ENCODE data around the gene TOMM34. TPM values are rescaled to one million over a fixed set of nuclear protein-coding genes. Genes with fewer than 3 reads are reported as not detected.

The TOMM34 gene
- polyA plus RNA-seq, 1 donor: 21.8 TPM

DNA sequence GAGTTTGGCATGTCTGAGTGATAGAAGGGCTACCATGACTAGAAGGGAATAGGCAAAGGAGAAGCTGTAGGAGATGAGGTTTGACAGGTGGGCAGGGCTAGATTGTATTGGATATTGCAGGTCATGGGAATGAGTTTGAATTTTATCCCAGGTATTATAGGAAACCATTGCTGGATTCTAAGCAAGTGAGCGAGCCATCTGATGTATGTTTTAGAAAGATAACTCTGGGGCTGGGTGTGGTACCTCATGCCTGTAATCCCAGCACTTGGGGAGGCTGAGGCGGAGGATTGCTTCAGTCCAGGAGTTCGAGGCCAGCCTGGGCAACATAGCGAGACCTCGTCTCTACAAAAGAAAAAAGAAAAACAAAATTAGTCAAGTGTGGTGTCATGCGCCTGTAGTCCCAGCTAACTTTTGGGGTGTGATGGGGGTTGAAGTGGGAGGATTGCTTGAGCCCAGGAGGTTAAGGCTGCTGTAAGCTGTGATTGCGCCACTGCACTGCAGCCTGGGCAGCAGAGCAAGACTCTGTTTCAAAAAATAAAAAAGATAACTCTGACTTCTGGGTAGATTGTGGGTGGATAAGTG, 23.0 kb upstream of the TOMM34 start:
- Histone ChIP-seq H3K36me3 (ENCODE audit: control insufficient read depth, insufficient read depth, low read length) (peaks cover 35% of the 10 kb centered on the region), H3K4me3 (ENCODE audit: low read length) (no peak overlapping the region), H3K9me3 (ENCODE audit: control insufficient read depth, low read depth, low read length) (no peaks in the 10 kb centered on the region), H3K27ac (ENCODE audit: low read length) (no peak overlapping the region), H3K27me3 (ENCODE audit: control insufficient read depth, insufficient read depth, low read length) (no peaks in the 10 kb centered on the region), H3K4me1 (ENCODE audit: control insufficient read depth, insufficient read depth, low read length) (no peaks in the 10 kb centered on the region)
- DNase-seq: no peak
- WGBS (ENCODE audit: insufficient coverage, low lambda C conversion rate): no CpG with 5 or more reads among the region's 7 CpGs

DNA sequence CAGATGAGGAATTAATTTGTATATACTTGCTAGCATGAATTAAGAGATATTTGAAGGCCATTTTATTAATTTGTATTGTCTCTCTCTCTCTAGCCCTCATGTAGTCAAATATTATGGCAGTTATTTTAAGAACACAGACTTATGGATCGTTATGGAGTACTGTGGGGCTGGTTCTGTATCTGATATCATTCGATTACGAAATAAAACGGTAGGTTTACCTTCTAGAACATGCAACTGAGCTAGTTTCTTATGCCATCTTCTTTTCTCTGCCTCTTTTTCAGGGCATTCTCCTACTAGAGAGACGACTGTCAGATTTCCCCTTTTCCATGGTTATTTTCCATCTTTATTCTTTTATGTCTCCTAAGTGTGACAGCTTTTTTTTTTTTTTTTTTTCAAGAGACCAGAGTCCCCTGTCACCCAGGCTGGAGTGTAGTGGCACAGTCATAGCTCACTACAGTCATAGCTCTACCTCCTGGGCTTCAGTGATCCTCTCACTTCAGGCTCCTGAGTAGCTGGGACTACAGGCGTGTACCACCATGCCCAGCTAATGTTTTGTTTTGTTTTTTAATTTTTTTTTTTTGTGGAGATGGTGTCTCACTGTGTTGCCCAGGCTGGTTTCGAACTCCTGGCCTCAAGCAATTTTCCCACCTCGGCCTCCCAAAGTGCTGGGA, 21.7 kb upstream of the TOMM34 start:
- WGBS (ENCODE audit: insufficient coverage, low lambda C conversion rate): 88% methylated on average over 1 of the region's 8 CpGs
- Histone ChIP-seq H3K27ac (ENCODE audit: low read length) (no peak overlapping the region), H3K9me3 (ENCODE audit: control insufficient read depth, low read depth, low read length) (no peaks in the 10 kb centered on the region), H3K27me3 (ENCODE audit: control insufficient read depth, insufficient read depth, low read length) (no peaks in the 10 kb centered on the region), H3K4me1 (ENCODE audit: control insufficient read depth, insufficient read depth, low read length) (no peaks in the 10 kb centered on the region), H3K4me3 (ENCODE audit: low read length) (no peak overlapping the region), H3K36me3 (ENCODE audit: control insufficient read depth, insufficient read depth, low read length) (peaks cover 38% of the 10 kb centered on the region)
- DNase-seq: no peak

DNA sequence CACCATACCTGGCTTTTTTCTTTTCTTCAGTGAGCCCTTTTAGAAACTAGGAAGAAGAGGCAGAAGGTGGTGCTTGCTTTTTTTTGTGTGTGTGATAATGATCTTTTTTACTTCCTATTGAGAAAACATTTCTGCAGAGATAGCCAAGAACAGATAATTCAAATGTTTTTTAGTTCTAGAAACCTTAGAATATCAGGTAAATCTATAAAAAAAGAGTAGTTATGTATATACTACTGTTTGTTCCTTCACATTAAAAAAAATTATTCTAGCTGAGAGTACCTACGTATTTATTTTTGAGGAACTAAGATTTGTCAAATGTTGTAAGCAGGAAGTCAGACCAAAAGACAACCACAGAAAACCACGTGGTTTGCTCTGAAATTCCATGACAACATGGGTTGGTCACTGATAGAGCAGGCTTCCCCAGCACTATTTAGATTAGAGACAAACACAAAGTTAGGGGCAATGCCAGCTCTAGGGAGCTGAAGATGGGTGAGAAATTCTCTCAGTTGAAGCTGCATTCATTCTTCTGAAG, 19.0 kb upstream of the TOMM34 start:
- Histone ChIP-seq H3K27me3 (ENCODE audit: control insufficient read depth, insufficient read depth, low read length) (no peaks in the 10 kb centered on the region), H3K4me1 (ENCODE audit: control insufficient read depth, insufficient read depth, low read length) (no peaks in the 10 kb centered on the region), H3K4me3 (ENCODE audit: low read length) (no peak overlapping the region), H3K9me3 (ENCODE audit: control insufficient read depth, low read depth, low read length) (no peaks in the 10 kb centered on the region), H3K36me3 (ENCODE audit: control insufficient read depth, insufficient read depth, low read length) (peaks cover 43% of the 10 kb centered on the region), H3K27ac (ENCODE audit: low read length) (peak overlapping the region; percentile 17)
- peak in 1 of 2 donors; percentile 37 for DNase-seq
- no CpG with 5 or more reads among the region's 2 CpGs for whole genome bisulfite sequencing (ENCODE audit: insufficient coverage, low lambda C conversion rate)

DNA sequence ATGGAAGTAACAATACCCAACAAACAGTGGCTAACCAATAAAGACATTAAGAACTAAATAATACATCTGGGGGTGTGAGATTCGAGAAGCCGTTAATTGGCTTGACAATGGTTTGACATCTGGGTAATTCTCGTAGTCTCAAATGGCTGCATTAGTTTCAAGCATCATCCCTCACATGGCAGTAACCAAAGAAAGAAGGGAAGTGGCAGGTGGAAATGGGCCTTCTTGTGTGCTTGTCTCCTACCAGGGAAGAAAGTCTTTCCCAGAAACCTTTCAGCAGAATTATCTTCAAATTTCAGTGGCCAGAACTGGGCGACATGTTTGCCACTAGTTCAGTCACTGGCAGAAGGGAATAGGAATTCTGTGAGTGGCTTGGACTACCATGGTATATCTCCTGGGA, 16.5 kb upstream of the TOMM34 start:
- no peak overlapping the region for H3K27ac ChIP-seq (ENCODE audit: low read length)
- H3K4me1 ChIP-seq (ENCODE audit: control insufficient read depth, insufficient read depth, low read length): no peaks in the 10 kb centered on the region
- no peaks in the 10 kb centered on the region for H3K27me3 ChIP-seq (ENCODE audit: control insufficient read depth, insufficient read depth, low read length)
- no peak for DNase-seq
- H3K4me3 ChIP-seq (ENCODE audit: low read length): no peak overlapping the region
- no peaks in the 10 kb centered on the region for H3K9me3 ChIP-seq (ENCODE audit: control insufficient read depth, low read depth, low read length)
- no CpG with 5 or more reads among the region's 4 CpGs for WGBS (ENCODE audit: insufficient coverage, low lambda C conversion rate)
- H3K36me3 ChIP-seq (ENCODE audit: control insufficient read depth, insufficient read depth, low read length): peaks cover 36% of the 10 kb centered on the region

DNA sequence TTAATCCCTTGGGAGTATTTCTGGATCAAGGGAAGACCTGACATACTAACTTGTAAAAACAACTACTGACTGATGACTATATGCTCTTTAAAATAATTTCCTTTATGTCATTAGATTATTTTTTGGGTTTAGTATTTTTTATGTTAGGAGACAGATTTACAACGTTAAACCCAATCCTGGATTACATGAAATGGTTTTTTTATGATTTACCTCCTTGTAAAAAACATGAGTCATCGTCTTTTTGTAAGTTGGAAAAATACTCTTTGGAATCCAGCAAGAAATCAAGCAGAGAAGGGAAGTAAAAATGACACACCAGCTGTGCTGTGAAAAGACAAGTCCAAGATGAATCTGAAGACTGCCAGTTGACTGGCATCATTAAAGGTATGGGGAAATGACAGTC, 12.9 kb upstream of the TOMM34 start:
- Histone ChIP-seq H3K36me3 (ENCODE audit: control insufficient read depth, insufficient read depth, low read length) (peaks cover 29% of the 10 kb centered on the region), H3K4me3 (ENCODE audit: low read length) (no peak overlapping the region), H3K9me3 (ENCODE audit: control insufficient read depth, low read depth, low read length) (no peaks in the 10 kb centered on the region), H3K27ac (ENCODE audit: low read length) (no peak overlapping the region), H3K4me1 (ENCODE audit: control insufficient read depth, insufficient read depth, low read length) (no peaks in the 10 kb centered on the region), H3K27me3 (ENCODE audit: control insufficient read depth, insufficient read depth, low read length) (no peaks in the 10 kb centered on the region)
- WGBS (ENCODE audit: insufficient coverage, low lambda C conversion rate): no CpG with 5 or more reads among the region's 2 CpGs
- no peak for DNase-seq

DNA sequence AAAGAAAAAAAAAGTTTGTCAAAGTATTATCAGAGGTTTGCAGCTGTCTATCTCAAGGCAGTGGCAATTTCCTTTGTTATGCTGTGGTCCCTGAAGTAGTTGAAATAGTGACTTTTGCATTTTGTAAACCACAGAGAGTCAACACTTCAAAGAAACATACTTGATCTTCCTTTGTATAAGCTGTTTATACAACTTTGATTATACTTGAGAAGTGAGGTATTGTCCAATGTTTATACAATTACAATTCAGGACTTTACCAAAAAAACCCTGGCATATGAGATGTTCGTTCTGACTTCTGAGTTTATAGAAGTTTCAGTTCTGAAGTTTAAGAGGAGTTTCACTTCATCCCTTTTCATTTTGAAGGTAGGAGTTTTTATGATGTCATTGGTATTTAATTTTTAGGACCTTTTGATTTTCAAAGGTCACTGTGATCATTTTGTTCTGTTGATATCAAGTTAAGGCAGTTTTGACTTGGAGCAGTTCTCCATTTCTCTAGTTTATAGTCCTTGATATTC, 10.1 kb upstream of the TOMM34 start:
- Histone ChIP-seq H3K36me3 (ENCODE audit: control insufficient read depth, insufficient read depth, low read length) (peaks cover 16% of the 10 kb centered on the region), H3K9me3 (ENCODE audit: control insufficient read depth, low read depth, low read length) (no peaks in the 10 kb centered on the region), H3K4me1 (ENCODE audit: control insufficient read depth, insufficient read depth, low read length) (peaks cover 12% of the 10 kb centered on the region), H3K27ac (ENCODE audit: low read length) (no peak overlapping the region), H3K27me3 (ENCODE audit: control insufficient read depth, insufficient read depth, low read length) (no peaks in the 10 kb centered on the region), H3K4me3 (ENCODE audit: low read length) (no peak overlapping the region)
- WGBS (ENCODE audit: insufficient coverage, low lambda C conversion rate): 80% methylated on average over 1 of the region's 1 CpG
- no peak for DNase-seq

DNA sequence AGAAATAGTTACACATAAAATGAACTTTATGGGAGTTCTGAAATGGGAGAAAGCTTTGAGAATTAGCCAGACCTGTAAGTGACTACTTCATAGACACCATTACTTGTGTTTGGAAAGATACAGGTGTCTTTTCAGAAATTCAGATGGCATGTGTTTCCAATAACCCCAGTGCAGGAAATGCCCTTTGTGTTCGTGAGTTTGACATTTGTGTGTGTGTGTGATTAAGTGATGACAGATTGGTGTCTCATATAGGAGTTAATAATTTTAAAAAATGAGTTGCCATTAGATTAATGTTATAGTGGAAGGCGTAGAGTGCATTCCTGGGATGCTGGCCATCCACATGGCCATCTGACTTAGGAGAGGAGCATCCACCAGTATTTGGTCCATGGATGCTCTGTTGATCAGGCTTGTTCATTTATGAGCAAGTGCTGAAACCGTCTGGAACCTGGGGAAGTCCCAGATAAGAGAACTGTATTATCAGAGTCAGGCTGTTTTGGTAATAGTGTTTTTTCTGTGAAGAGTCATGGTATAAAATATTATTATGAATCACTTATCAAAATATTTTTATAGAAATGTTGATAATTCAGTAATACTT, 9.2 kb upstream of the TOMM34 start:
- Histone ChIP-seq H3K27me3 (ENCODE audit: control insufficient read depth, insufficient read depth, low read length) (no peaks in the 10 kb centered on the region), H3K27ac (ENCODE audit: low read length) (no peak overlapping the region), H3K9me3 (ENCODE audit: control insufficient read depth, low read depth, low read length) (no peaks in the 10 kb centered on the region), H3K4me3 (ENCODE audit: low read length) (no peak overlapping the region), H3K36me3 (ENCODE audit: control insufficient read depth, insufficient read depth, low read length) (peaks cover 8% of the 10 kb centered on the region), H3K4me1 (ENCODE audit: control insufficient read depth, insufficient read depth, low read length) (peaks cover 13% of the 10 kb centered on the region)
- no peak for DNase-seq
- no CpG with 5 or more reads among the region's 3 CpGs for WGBS (ENCODE audit: insufficient coverage, low lambda C conversion rate)

DNA sequence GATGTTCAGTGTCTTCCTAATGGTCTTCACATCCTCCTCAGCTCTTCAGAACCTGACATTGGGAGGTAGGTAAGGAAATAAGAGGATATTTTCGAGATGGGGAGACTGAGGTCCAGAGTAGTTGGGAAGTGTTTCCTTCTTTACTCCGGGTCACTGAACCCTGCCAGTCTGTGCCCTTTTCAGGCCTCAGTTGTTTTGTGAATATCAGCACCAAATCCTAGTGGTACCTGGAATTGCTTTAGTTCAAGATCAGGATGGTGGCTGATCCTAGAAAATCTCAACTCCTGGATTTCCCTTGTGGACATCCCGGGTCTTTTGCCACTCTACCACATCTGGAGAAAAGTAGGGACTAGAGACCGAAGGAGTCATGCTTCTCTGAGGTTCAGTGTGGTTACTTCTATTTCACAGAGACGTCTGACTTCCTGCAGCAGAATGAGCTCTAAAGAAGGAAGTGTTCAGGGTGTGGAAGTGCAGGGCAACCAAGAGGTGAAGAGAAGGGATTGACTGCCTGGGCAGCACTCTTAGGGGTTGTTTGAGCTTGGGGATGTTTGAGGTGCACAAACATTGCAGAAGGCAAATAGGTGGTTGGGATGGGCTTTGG, 7.1 kb upstream of the TOMM34 start:
- Histone ChIP-seq H3K4me1 (ENCODE audit: control insufficient read depth, insufficient read depth, low read length) (peaks cover 13% of the 10 kb centered on the region), H3K36me3 (ENCODE audit: control insufficient read depth, insufficient read depth, low read length) (no peaks in the 10 kb centered on the region), H3K27ac (ENCODE audit: low read length) (no peak overlapping the region), H3K4me3 (ENCODE audit: low read length) (peak overlapping the region; percentile 95), H3K27me3 (ENCODE audit: control insufficient read depth, insufficient read depth, low read length) (no peaks in the 10 kb centered on the region), H3K9me3 (ENCODE audit: control insufficient read depth, low read depth, low read length) (no peaks in the 10 kb centered on the region)
- WGBS (ENCODE audit: insufficient coverage, low lambda C conversion rate): no CpG with 5 or more reads among the region's 5 CpGs
- peak in 1 of 2 donors; percentile 40 for DNase-seq

DNA sequence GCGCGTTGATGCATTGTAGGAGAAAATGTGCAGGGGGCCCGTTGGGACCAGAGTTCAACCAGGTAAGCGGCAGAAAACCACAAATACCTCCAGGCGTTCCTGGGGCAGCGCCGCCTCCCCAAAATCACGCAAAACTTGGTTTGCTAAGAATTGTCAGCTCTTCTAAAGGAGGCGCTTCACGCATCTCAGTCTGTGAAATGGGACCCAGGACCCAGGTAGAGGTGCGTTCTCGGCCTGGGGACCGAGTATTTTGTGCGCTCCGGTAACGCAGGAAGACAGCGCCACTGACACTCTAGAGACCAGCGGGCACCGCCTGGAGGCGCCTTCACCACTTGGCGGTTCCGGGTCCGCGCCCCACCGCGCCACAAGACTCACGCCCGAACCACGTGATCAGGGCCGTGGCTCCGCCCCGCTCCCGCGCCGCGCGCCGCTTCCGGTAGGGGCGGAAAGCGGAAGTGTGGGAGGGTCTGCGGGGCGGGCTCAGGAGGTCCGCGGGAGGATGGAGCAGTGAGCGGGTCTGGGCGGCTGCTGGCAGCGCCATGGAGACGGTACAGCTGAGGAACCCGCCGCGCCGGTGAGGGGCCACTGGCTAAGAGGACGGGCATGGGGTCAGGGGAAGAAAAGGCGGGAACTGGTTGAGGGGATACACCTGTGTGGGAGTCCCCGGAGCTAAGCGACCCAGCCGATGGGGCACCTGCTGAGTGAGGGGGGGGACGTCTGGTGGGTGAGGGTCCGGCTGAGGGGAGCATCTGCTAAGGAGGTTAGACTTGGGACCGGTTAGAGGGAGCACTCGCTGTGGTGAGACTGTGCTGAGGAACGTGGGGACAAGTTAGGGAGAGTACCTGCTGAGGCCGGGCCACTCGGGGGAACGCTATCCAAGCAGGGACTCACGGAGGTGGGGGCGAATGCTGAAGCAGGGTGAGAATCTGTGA, 6.1 kb upstream of the TOMM34 start, which contains the start of gene STK4:
Gene STK4, plus strand, starts transcription at position 483 of the 932 bp plus-strand sequence. Its CDS starts 57 bp downstream, at position 540.
- peak within 1 kb of the TSS; percentile 95 for H3K4me3 ChIP-seq (ENCODE audit: low read length)
- peak; percentile 95 to 97 for DNase-seq
- no peaks in the 10 kb centered on the region for H3K36me3 ChIP-seq (ENCODE audit: control insufficient read depth, insufficient read depth, low read length)
- peak within 1 kb of the TSS; percentile 86 for H3K27ac ChIP-seq (ENCODE audit: low read length)
- WGBS (ENCODE audit: insufficient coverage, low lambda C conversion rate): no CpG with 5 or more reads among the region's 68 CpGs
- H3K27me3 ChIP-seq (ENCODE audit: control insufficient read depth, insufficient read depth, low read length): no peaks in the 10 kb centered on the region
- no peaks in the 10 kb centered on the region for H3K9me3 ChIP-seq (ENCODE audit: control insufficient read depth, low read depth, low read length)
- peaks cover 13% of the 10 kb centered on the region for H3K4me1 ChIP-seq (ENCODE audit: control insufficient read depth, insufficient read depth, low read length)
